Tibial nerve (tissue), 4 donors: ENCODE results near the gene SLC2A4RG. TPM values are rescaled to one million over a fixed set of nuclear protein-coding genes. Genes with fewer than 3 reads are reported as not detected.

Experiments
- DNase-seq, 2 donors: peaks; one replicate each; pipeline ENCODE4 v3.0.0-alpha.2; 2019; ENCODE audit warnings: low spot score in 2 of 2
- H3K27ac ChIP-seq, 4 donors: fragments of 200-600 bp; sonication (generic) in 3 of 4; one replicate each; pipeline ENCODE4 v1.5.1; 2017 to 2019; ENCODE audit warnings: mild to moderate bottlenecking in 1 of 4
- H3K27me3 ChIP-seq, 2 donors: fragments of 200-600 bp; sonication (generic) in 1 of 2; one replicate each; pipeline versions ENCODE4 v1.5.1 to v1.6.0; 2017 to 2019
- H3K36me3 ChIP-seq, 3 donors: fragments of 200-600 bp; sonication (generic); one replicate each; pipeline ENCODE4 v1.5.1; 2018 to 2019
- H3K4me1 ChIP-seq, 4 donors: fragments of 200-600 bp; sonication (generic) in 3 of 4; one replicate each; pipeline ENCODE4 v1.5.1; 2017 to 2019
- H3K4me3 ChIP-seq, 4 donors: fragments of 200-600 bp; sonication (generic) in 3 of 4; one replicate each; pipeline ENCODE4 v1.5.1; 2017 to 2019; ENCODE audit warnings: mild to moderate bottlenecking in 1 of 4, moderate library complexity in 1 of 4
- H3K9me3 ChIP-seq, 4 donors: fragments of 200-600 bp; sonication (generic) in 3 of 4; one replicate each; pipeline ENCODE4 v1.5.1; 2017 to 2019
- CTCF ChIP-seq, 5 experiments: fragments of 200-600 bp in 3 of 5; fragments of 450-650 bp in 2 of 5; sonication (generic) in 3 of 5; IDR thresholded peaks; one replicate each; pipeline ENCODE4 v1.5.1; 2016 to 2019; ENCODE audit warnings: antibody characterized with exemption in 5 of 5, mild to moderate bottlenecking in 3 of 5, moderate library complexity in 2 of 5
- EP300 ChIP-seq, 2 donors: sonication (generic); formaldehyde crosslinking; IDR thresholded peaks; one replicate each; pipeline ENCODE4 v1.6.1; 2017; ENCODE audit warnings: antibody characterized with exemption in 2 of 2, mild to moderate bottlenecking in 1 of 2
- POLR2A ChIP-seq, 2 donors: fragments of 450-650 bp; IDR thresholded peaks; one replicate each; pipeline ENCODE4 v1.6.1; 2017; ENCODE audit warnings: antibody characterized with exemption in 2 of 2, mild to moderate bottlenecking in 2 of 2, moderate library complexity in 2 of 2
- WGBS, 2 donors: methylation state at CpG; one replicate each; pipeline ENCODE4 v1.1.5; 2018; 5-methylcytosine and 5-hydroxymethylcytosine counted together
- total RNA-seq, 4 donors: library from RNA; depleted of rRNA; stranded (reverse); fragments of >200 nt; gene quantifications; one replicate each; pipeline ENCODE4 v1.1.0, GENCODE V29; 2016

Gene SLC2A4RG
- total RNA-seq, 4 donors from 2014 or later = 71.5 to 126 (median 72.5) TPM

- H3K27ac ChIP-seq = no peak overlapping the region
- DNase-seq = no peak
- peaks cover 0 to 27% (median 0%) of the 10 kb centered on the region in 4 donors for H3K4me1 ChIP-seq
- no peak overlapping the region for H3K4me3 ChIP-seq
- TF ChIP-seq CTCF (IDR thresholded peaks at IDR 0.05) (no peak), POLR2A (IDR thresholded peaks at IDR 0.05) (no peak), EP300 (IDR thresholded peaks at IDR 0.05) (no peak)
- H3K9me3 ChIP-seq = no peaks in the 10 kb centered on the region
- WGBS, 2 donors = 58 to 68% methylated on average over 19 of the region's 19 CpGs
- peaks cover 0 to 10% (median 0%) of the 10 kb centered on the region in 3 donors for H3K36me3 ChIP-seq
- no peaks in the 10 kb centered on the region for H3K27me3 ChIP-seq
Observed at GRCh38 chr20:63778034-63778752, 38.6 kb downstream of the SLC2A4RG start.

- H3K9me3 ChIP-seq = no peaks in the 10 kb centered on the region
- H3K36me3 ChIP-seq = peaks cover 0 to 10% (median 0%) of the 10 kb centered on the region in 3 donors
- H3K27ac ChIP-seq = no peak overlapping the region
- H3K4me1 ChIP-seq = peaks cover 0 to 21% (median 0%) of the 10 kb centered on the region in 4 donors
- no peaks in the 10 kb centered on the region for H3K27me3 ChIP-seq
- TF ChIP-seq POLR2A (IDR thresholded peaks at IDR 0.05) (no peak), EP300 (IDR thresholded peaks at IDR 0.05) (no peak), CTCF (IDR thresholded peaks at IDR 0.05) (no peak)
- 83 to 87% methylated on average over 9 of the region's 9 CpGs for WGBS, 2 donors
- no peak overlapping the region for H3K4me3 ChIP-seq
- DNase-seq = no peak
Observed at GRCh38 chr20:63778857-63779256, 39.3 kb downstream of the SLC2A4RG start.

- no peak overlapping the region for H3K27ac ChIP-seq
- H3K36me3 ChIP-seq = no peaks in the 10 kb centered on the region
- no peaks in the 10 kb centered on the region for H3K9me3 ChIP-seq
- H3K4me3 ChIP-seq = no peak overlapping the region
- peaks cover 0 to 3% (median 0%) of the 10 kb centered on the region in 4 donors for H3K4me1 ChIP-seq
- no peaks in the 10 kb centered on the region for H3K27me3 ChIP-seq
- 91 to 92% methylated on average over 14 of the region's 14 CpGs for WGBS, 2 donors
- no peak for DNase-seq
- TF ChIP-seq CTCF (IDR thresholded peaks at IDR 0.05) = no peak
- TF ChIP-seq POLR2A (IDR thresholded peaks at IDR 0.05) = no peak
- TF ChIP-seq EP300 (IDR thresholded peaks at IDR 0.05) = no peak
Observed at GRCh38 chr20:63781181-63781580, 41.6 kb downstream of the SLC2A4RG start.

GRCh38 chr20:63782051-63782471 lies 42.5 kb downstream of the SLC2A4RG start:
- no peak for DNase-seq
- Histone ChIP-seq H3K4me1 (peaks cover 0 to 3% (median 0%) of the 10 kb centered on the region in 4 donors), H3K27ac (no peak overlapping the region), H3K9me3 (no peaks in the 10 kb centered on the region), H3K27me3 (no peaks in the 10 kb centered on the region), H3K4me3 (no peak overlapping the region), H3K36me3 (no peaks in the 10 kb centered on the region)
- WGBS, 2 donors = 80% methylated on average over 17 of the region's 18 CpGs
- TF ChIP-seq EP300 (IDR thresholded peaks at IDR 0.05) (no peak), CTCF (IDR thresholded peaks at IDR 0.05) (no peak), POLR2A (IDR thresholded peaks at IDR 0.05) (no peak)

GRCh38 chr20:63782521-63782971 lies 43.0 kb downstream of the SLC2A4RG start:
- H3K36me3 ChIP-seq = peaks cover 0 to 4% (median 0%) of the 10 kb centered on the region in 3 donors
- no peak overlapping the region for H3K27ac ChIP-seq
- no peaks in the 10 kb centered on the region for H3K27me3 ChIP-seq
- no peak overlapping the region for H3K4me3 ChIP-seq
- peaks cover 0 to 3% (median 0%) of the 10 kb centered on the region in 4 donors for H3K4me1 ChIP-seq
- H3K9me3 ChIP-seq = no peaks in the 10 kb centered on the region
- TF ChIP-seq CTCF (IDR thresholded peaks at IDR 0.05) (no peak), EP300 (IDR thresholded peaks at IDR 0.05) (no peak), POLR2A (IDR thresholded peaks at IDR 0.05) (no peak)
- DNase-seq = no peak
- 88 to 93% methylated on average over 8 to 12 of the region's 12 CpGs for WGBS, 2 donors
